Activated CD4-positive, alpha-beta T cell treated with anti-CD3 and anti-CD28 coated beads, Interleukin-2, Interleukin-4, amounts not matched to agents 100 ng/mL and 50 ng/mL, durations not matched to agents 16 hours and 8 hours (primary cell): ENCODE results near the gene DGKI.

ENCODE experiments used
- DNase-seq: peaks from one replicate; pipeline ENCODE4 v3.0.0-alpha.2; 2020; ENCODE audit warnings: low spot score

The DGKI gene

GRCh38 chr7:137591421-137591837, 255.3 kb downstream of the DGKI start:
- peak; percentile 3 for DNase-seq

DNA sequence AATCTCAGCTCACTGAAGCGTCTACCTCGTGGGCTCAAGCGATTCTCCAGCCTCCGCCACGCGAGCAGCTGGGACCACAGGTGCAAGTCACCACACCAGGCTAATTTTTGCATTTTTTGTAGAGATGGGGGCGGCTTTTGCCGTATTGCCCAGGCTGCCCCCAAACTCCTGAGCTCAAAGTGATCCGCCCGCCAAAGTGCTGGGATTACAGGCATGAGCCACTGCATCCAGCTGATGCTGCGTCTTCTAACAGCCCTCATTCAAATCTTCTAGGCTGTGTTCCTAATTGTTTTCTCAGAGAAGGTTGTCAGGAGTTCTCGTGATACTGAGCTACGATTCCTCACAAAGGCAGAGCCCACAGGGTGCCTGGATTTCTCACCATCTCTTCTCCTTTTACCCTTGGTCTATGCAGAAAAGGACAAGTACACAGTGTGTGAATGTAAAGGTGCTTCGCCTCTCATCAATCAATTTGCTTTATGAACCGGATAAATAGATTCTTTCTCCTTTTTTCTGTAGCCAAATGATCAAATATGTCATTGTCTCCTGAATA, 255.9 kb downstream of the DGKI start:
- no peak for DNase-seq

GRCh38 chr7:137590071-137590755, 256.6 kb downstream of the DGKI start:
- DNase-seq = no peak

GRCh38 chr7:137587326-137587725, 259.4 kb downstream of the DGKI start:
- no peak for DNase-seq

DNA sequence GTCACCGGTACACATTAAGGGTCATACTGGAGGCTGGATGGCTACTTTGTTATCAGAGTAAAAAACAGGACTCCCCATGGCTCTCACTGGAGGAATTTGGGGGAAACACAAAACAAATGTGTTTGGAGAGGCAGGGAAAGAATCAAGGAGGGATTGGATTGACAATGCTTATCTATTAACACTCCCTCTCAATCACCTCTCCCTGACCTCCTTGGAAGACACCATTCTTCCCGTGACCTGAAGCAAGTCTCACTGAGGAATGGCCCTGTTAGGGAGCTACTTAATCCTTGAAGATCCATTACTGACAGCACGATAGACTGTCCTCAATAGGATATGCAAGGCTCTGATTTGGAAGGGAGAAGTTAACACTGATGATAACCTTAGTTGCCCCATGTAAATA, 261.2 kb downstream of the DGKI start:
- DNase-seq = no peak

DNA sequence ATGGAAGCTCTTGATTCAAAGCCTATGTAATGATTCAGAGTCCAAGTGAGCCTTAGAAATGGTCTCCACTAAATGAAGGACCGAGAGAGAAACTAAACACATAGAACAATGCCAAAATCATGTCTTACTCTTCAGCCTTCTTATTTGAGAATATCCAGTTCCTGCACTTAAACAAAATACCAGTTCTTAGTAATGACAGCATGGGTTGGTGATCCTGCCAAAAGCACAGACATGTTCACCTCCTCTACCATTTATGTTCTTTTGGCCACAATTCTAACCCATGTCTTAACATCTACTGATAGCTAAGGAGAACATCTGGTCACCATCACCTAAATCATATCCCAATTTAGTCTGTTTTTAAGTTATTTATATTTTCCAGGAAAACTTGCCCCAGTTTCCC, 263.6 kb downstream of the DGKI start:
- no peak for DNase-seq

- no peak for DNase-seq
Observed at GRCh38 chr7:137579913-137580640, 266.7 kb downstream of the DGKI start.

- DNase-seq = no peak
Observed at GRCh38 chr7:137578541-137578940, 268.2 kb downstream of the DGKI start.

DNA sequence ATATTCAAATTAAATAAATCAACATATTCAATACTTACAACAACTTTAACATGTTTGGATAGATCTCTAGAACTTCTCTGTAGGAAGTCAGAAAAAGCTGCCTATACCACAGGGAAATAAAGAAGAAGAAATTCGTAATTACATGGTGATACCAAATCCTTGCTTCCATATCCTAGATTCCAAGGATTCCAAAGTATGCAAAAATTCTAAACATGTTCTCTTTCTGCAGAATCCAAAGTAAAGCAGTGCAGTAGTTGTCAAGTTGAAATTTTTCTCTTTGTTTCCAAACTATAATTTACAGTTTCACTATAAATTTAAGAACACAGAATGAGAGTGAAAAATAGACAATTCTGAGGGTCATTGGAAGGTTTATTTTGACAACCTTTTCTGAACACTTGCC, 269.6 kb downstream of the DGKI start:
- DNase-seq = no peak

GRCh38 chr7:137576481-137576880, 270.3 kb downstream of the DGKI start:
- no peak for DNase-seq

DNA sequence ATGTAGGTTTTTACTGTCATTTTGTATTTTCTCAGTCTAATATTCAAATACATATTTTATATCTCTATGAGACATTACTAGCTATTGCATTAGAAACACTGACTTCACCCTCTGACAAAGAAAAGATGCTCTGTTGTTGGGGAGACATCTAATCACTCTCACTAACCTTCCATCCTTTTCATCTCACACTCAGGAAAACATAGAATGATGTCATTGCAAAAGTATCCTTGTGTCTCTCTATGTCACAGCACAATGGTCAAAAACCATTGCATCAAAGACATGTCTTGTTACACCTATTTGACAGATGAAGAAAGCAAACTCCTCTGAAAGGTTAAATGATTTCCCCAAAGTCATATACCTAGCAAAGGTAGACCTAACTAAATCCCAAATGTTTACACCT, 272.0 kb downstream of the DGKI start:
- no peak for DNase-seq

DNA sequence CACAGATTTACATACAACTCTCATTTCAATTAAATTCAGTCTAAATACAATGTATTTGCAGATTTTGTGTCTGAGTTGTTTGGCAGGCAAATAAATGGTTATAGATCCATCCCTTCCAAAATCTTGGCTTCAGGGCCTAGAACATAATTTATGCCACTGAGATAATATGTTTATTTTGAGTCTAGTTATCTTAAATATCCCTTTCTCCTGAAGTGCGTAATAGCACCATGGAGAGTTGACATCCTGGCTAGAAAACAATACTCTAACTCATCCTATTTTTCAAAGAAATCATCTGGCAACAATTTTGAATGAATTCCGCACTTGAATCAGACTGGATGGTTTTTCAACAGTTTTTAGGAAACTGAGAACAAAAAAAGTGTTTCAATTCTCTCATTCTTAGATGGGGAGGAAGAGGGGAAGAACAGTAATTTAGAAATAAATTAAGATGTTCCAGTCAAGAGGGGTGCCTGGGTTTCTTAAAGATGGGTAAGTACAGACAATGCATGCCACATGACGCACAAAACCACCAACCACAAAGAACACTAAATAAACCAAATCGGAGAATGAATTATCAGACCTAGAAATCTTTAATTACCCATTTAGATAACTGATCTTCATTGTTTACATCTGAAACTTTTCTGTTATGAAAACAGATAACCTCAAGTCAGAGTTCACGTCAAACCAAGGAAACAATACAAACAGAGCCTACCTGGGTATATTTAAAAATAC, 274.6 kb downstream of the DGKI start:
- DNase-seq = peak; percentile 2

- DNase-seq = no peak
Observed at GRCh38 chr7:137564677-137565076, 282.1 kb downstream of the DGKI start.

DNA sequence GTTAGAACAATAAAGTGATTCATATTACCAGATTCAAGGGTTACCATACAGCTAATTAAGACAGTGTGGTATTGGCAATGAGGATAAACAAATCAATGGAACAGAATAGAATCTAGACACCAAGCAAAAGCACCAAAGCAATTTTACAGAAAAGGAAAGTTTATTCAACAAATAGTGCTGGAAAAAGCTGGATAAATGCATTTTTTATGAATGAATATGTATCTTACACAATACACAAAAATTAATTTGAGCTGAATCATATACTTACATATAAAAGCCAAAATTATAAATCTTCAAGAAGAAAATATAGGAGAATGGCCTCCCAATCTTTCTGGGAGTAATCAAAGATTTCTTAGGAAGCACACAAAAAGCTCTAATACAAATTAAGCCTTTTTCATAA, 282.8 kb downstream of the DGKI start:
- DNase-seq = no peak

GRCh38 chr7:137547485-137547884, 299.3 kb downstream of the DGKI start:
- DNase-seq = no peak

- DNase-seq = no peak
Observed at GRCh38 chr7:137546671-137547070, 300.1 kb downstream of the DGKI start.

DNA sequence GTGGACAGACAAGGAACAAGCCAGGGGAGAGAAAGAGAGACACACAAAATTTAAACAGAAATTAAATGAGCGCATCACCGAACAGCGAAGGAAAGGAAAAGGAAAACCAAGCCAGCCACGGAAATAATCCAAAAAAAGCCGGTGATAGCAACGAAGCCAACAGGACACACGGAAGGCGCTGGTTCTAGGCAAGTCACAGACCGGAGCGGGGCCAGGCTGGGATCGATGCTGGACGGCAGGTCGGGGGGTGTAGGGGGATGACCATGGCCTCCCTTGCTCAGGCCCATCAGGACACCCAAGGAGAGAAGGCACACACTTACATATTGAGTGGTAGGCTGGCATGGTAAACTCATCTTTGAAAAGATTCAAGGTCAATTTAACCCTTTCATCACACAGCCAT, 300.8 kb downstream of the DGKI start:
- no peak for DNase-seq

DNA sequence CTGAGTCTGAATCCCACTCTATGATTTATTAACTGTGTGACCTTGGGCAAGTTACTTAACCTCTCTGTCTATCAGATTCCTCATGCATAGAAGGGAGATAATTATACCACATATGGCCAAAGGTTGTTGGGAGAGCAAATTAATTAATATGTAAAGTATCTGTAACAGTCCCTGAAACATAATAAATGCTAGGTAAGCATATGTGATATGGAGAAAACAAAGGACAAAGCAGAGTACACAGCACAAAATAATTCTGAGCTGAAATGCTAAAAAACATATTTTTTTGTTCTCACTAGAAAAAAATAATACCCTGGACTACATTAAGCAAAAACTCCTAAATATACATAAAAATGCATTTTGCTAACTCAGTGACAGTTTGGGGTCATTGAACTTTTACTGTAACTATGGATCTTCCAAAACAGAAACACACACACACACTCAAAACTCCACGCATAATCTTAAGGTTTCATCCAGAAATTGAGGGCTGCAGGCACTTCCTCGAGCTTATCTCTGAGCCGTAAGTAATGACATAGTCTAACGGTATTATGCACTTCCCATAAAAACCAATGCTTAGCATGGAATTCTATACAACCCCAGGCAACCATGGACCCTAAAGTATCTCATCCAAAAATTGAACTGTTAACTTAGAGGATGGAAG, 301.6 kb downstream of the DGKI start:
- DNase-seq = no peak

DNA sequence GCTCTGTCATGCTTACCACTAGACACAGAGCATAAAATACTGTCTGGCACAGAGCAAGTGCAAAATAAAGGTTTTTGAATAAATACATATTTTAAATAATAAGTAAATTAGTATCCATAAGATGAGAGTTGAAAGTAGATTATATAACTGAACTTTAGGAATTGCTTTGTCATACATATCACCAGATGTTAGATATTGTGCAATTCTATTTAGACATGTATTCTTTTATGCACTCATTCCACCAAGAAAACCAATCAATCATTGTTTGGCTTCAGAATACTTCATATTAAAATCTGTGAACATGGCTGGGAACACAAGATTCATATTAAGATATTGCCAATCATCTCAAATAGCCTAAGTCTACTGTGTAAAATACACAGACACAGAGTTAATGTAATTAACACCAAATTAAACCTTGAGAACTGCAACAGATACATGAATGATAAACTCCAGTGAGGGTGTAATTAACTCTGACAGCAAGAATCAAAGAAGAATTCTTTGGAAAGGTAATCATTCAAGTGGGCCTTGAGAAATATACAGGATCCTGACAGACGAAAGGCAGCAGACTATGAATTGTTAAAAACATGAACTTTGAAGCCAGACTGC, 302.2 kb downstream of the DGKI start:
- DNase-seq = no peak

DNA sequence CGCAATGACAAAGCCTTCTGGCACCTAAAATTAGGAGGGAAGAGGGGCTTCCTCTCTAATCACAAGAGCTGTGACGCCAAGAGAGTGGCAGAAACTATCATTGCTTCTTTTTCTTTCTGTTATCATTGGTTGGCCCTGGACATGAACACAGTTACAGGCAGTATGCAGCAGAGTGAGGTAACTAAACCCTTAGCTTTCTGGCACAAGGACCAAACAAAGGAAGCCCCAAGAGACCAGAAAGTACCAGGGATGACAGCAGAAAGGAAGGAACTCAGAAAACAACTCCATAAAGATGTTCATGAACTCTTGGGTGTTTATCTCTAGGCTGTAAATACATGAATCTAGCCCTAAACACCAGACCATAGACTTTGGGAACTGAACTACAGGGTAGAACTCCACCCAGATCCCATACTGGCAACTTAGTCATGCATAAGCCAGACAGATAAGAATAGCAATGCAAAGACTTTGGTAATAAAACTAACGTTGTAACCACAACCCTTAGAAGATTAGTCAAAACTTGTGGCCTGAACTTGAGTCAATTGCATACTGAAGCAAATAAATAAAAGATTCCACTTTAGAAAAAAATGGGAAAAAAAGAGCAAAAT, 307.6 kb downstream of the DGKI start:
- DNase-seq = no peak

DNA sequence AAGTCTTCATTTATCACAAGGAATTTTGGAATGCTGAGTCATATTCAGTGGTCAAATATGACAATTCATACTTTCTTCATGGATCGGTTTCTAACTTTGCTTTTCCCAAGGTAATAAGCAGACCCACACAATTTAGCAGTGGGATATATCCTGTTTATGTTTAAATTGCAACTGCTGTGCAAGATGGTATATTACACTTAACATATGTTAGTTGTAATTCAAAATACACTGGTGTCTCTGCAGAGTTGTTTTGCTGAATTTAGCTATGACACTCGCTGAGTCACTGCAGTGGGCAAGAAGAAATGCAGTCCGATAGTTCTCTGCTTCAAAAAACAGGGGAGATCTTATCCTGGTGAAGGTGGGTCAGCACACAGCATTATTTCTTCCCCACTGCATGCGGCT, 308.4 kb downstream of the DGKI start:
- no peak for DNase-seq

DNA sequence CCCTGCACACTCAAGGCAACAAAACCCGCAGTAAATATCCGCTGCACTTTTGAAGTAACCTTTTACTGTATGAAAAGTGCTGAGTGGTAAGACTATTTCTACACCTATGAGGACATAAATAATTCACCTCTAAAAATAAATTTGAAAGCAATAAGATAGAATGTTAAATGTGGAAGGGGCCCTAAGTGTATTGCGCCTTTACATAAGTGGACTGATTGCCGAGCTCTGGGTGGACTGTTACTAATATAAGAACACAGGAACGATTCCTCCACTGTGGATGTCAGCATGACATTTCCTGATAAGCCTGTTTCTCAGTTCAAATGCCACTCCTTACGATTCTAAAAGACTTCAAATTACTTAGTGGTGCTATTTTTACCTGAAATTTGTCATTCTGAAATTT, 311.2 kb downstream of the DGKI start:
- DNase-seq = no peak
